AG04450 (cell line): ENCODE data around the gene PPP2R5C. TPM values are rescaled to one million over a fixed set of nuclear protein-coding genes. Genes with fewer than 3 reads are reported as not detected.

ENCODE experiments used
- CTCF ChIA-PET: fragments of 300-600, 350-600 bp; formaldehyde crosslinking; extraction: SDS; loops from one replicate; lab custom pipeline; 2022; ENCODE audit warnings: antibody characterized with exemption, inconsistent platforms; lab: Charles Lee
- POLR2A ChIA-PET: fragments of 350-600 bp; formaldehyde crosslinking; extraction: SDS; loops from one replicate; lab custom pipeline; 2021; ENCODE audit warnings: antibody characterized with exemption, inconsistent platforms; lab: Yijun Ruan, JAX
- DNase-seq: peaks from one replicate; pipeline ENCODE4 v3.0.0-alpha.2; 2011; ENCODE audit warnings: low read depth, low spot score
- H3K27ac ChIP-seq: one replicate; pipeline ENCODE4 v1.5.1; 2012; ENCODE audit warnings: low read depth, low read length, control low read depth
- H3K27me3 ChIP-seq: one replicate; pipeline ENCODE4 v1.6.0; 2012; ENCODE audit warnings: low read length; ENCODE audit not compliant: control insufficient read depth, insufficient read depth
- H3K4me3 ChIP-seq: 2 replicates; pipeline ENCODE4 v1.5.1; 2011; ENCODE audit warnings: mild to moderate bottlenecking, low read depth, low read length, control low read depth
- H3K9me3 ChIP-seq: 2 replicates; pipeline ENCODE4 v1.5.1; 2012; ENCODE audit warnings: low read length; ENCODE audit not compliant: control insufficient read depth, insufficient read depth
- CTCF ChIP-seq: IDR thresholded peaks from 2 replicates; pipeline ENCODE4 v1.5.1; 2011; ENCODE audit warnings: low read depth, low read length, control low read depth, inconsistent platforms
- polyA plus RNA-seq: library from polyadenylated mRNA; depleted of rRNA; stranded (reverse); fragments of >200 nt; gene quantifications from 2 replicates; pipeline ENCODE4 v1.2.3, GENCODE V29; 2011

PPP2R5C gene
- polyA plus RNA-seq, 1 experiment = 140 TPM

GRCh38 chr14:101783260-101784016, 21.9 kb downstream of the PPP2R5C start:
- H3K9me3 ChIP-seq = no peaks in the 10 kb centered on the region; the same call in 1 of the 2 replicates
- H3K27ac ChIP-seq = no peak overlapping the region
- ChIA-PET POLR2A (no interaction called here), CTCF (interaction anchor here (1.5 kb wide), 1 partner anchor 13 kb away, joined by 7 read pairs; no protein-coding TSS in a partner anchor)
- peaks cover 30% of the 10 kb centered on the region for H3K27me3 ChIP-seq
- no peak overlapping the region for H3K4me3 ChIP-seq
- TF ChIP-seq CTCF = no peak
- DNase-seq = no peak

- CTCF ChIA-PET = interaction anchor here (1.5 kb wide), 1 partner anchor 14 kb away, joined by 7 read pairs; no protein-coding TSS in a partner anchor
- TF ChIP-seq CTCF = no peak
Measured at GRCh38 chr14:101784631-101785030, 23.1 kb downstream of the PPP2R5C start.

GRCh38 chr14:101788016-101788635, 26.6 kb downstream of the PPP2R5C start:
- ChIA-PET CTCF (no interaction called here), POLR2A (no interaction called here)
- H3K27me3 ChIP-seq = peaks cover 7% of the 10 kb centered on the region
- no peak overlapping the region for H3K27ac ChIP-seq
- no peak overlapping the region for H3K4me3 ChIP-seq
- no peak for TF ChIP-seq CTCF
- DNase-seq = no peak
- no peaks in the 10 kb centered on the region for H3K9me3 ChIP-seq

More at GRCh38 chr14:101784631-101785030, 23.1 kb downstream of the PPP2R5C start:
- POLR2A ChIA-PET = no interaction called here
- peaks cover 22% of the 10 kb centered on the region for H3K27me3 ChIP-seq
- no peak overlapping the region for H3K27ac ChIP-seq
- H3K9me3 ChIP-seq = no peaks in the 10 kb centered on the region; the same call in 1 of the 2 replicates
- H3K4me3 ChIP-seq = no peak overlapping the region
- DNase-seq = no peak

- no peaks in the 10 kb centered on the region for H3K27me3 ChIP-seq
- POLR2A ChIA-PET = no interaction called here
- CTCF ChIA-PET = interaction anchor here (0.9 kb wide), 1 partner anchor 19 kb away, joined by 3 read pairs; no protein-coding TSS in a partner anchor
Measured at GRCh38 chr14:101789222-101789621, 27.7 kb downstream of the PPP2R5C start.

More at GRCh38 chr14:101789222-101789621, 27.7 kb downstream of the PPP2R5C start:
- H3K9me3 ChIP-seq = peaks cover 3% of the 10 kb centered on the region
- no peak for TF ChIP-seq CTCF
- no peak overlapping the region for H3K27ac ChIP-seq
- DNase-seq = no peak
- no peak overlapping the region for H3K4me3 ChIP-seq
